ENCODE data around the gene DYNLT3. TPM values are rescaled to one million over a fixed set of nuclear protein-coding genes. Genes with fewer than 3 reads are reported as not detected.

Gene DYNLT3
- total RNA-seq, 5 donors from 2014 or later (not counting 1 experiment from before 2014, with no cell fraction given), result 22.5 to 33.9 (median 29.8) TPM

Other genes starting within 250 kb of the DYNLT3 start
- gene XK, start 161.8 kb downstream of the DYNLT3 start, total RNA-seq, result under 1 TPM in 4 of 5 donors, not detected in 1; 0.10 to 0.18 (median 0.12) TPM
- gene CYBB, start 67.5 kb downstream of the DYNLT3 start, total RNA-seq, result 1 to 10 TPM; 1.1 to 5.0 (median 1.8) TPM
- under 1 TPM in 1 of 5 donors, not detected in 4; 0.06 TPM for gene SYTL5, start 159.0 kb upstream of the DYNLT3 start, total RNA-seq